ENCODE measurements around the gene SLC35B2.

SLC35B2 gene

GRCh38 chr6:44275749-44276648, 18.7 kb upstream of the SLC35B2 start:
- peaks cover 8% of the 10 kb centered on the region for H3K4me1 Mint-ChIP-seq (ENCODE audit: low read depth)
- H3K27ac Mint-ChIP-seq: no peak overlapping the region
- peaks cover 59% of the 10 kb centered on the region for H3K27me3 Mint-ChIP-seq
- H3K36me3 Mint-ChIP-seq (ENCODE audit: low read depth): no peaks in the 10 kb centered on the region
- no peaks in the 10 kb centered on the region for H3K9me3 Mint-ChIP-seq
- no peak overlapping the region for H3K4me3 Mint-ChIP-seq

DNA sequence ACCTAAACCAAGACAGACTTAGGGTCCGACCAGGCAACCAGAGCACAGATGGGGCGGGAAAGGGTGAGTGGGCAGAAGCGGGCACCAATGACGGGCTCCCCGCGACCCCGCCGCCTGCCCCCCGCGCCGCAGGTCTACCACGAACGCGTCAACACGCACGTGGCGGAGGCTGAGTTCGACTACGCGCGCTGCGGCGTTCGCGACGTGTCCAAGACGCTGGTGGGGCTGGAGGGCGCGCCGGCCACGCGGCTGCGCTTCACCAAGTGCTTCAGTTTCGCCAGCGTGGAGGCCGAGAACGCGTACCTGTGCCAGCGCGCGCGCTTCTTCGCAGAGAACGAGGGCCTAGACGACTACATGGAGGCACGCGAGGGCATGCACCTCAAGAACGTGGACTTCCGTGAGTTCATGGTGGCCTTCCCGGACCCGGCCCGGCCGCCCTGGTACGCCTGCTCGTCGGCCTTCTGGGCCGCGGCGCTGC, 18.0 kb upstream of the SLC35B2 start:
- H3K4me1 Mint-ChIP-seq (ENCODE audit: low read depth): peaks cover 8% of the 10 kb centered on the region
- peaks cover 59% of the 10 kb centered on the region for H3K27me3 Mint-ChIP-seq
- H3K27ac Mint-ChIP-seq: no peak overlapping the region
- H3K9me3 Mint-ChIP-seq: no peaks in the 10 kb centered on the region
- H3K36me3 Mint-ChIP-seq (ENCODE audit: low read depth): no peaks in the 10 kb centered on the region
- H3K4me3 Mint-ChIP-seq: no peak overlapping the region

- Mint-ChIP-seq H3K36me3 (ENCODE audit: low read depth) (no peaks in the 10 kb centered on the region), H3K4me1 (ENCODE audit: low read depth) (peaks cover 19% of the 10 kb centered on the region), H3K27ac (no peak overlapping the region), H3K9me3 (no peaks in the 10 kb centered on the region), H3K4me3 (no peak overlapping the region), H3K27me3 (peaks cover 67% of the 10 kb centered on the region)
These were observed 16.3 kb upstream of the SLC35B2 start for GRCh38 chr6:44273617-44274016.

- Mint-ChIP-seq H3K27me3 (peaks cover 68% of the 10 kb centered on the region), H3K9me3 (no peaks in the 10 kb centered on the region), H3K4me1 (ENCODE audit: low read depth) (peaks cover 19% of the 10 kb centered on the region), H3K4me3 (no peak overlapping the region), H3K36me3 (ENCODE audit: low read depth) (no peaks in the 10 kb centered on the region), H3K27ac (no peak overlapping the region)
These were observed 15.8 kb upstream of the SLC35B2 start for GRCh38 chr6:44272999-44273566.

- Mint-ChIP-seq H3K4me1 (ENCODE audit: low read depth) (peaks cover 19% of the 10 kb centered on the region), H3K36me3 (ENCODE audit: low read depth) (no peaks in the 10 kb centered on the region), H3K27me3 (peaks cover 68% of the 10 kb centered on the region), H3K27ac (no peak overlapping the region), H3K9me3 (no peaks in the 10 kb centered on the region), H3K4me3 (no peak overlapping the region)
These were observed 15.2 kb upstream of the SLC35B2 start for GRCh38 chr6:44272529-44272928.

DNA sequence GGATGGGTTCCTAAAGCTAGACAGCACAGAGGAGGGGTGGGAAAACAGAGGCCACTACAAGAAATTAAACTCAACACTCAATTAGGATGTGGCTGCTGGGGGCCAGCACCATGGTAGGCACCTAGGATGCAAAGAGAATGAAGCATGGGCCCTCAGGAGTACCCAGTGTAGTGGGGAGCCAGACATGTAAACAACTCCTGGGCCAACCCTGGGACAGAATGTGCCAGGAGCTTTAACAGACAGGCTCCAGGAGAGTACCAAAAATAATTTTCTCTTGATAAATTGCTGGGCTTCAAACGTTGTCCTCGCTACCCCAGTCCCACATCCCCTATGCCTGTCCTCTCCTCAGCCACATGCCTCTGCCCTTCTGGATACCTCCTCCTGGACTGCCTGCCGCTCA, 14.6 kb upstream of the SLC35B2 start:
- peaks cover 23% of the 10 kb centered on the region for H3K4me1 Mint-ChIP-seq (ENCODE audit: low read depth)
- no peaks in the 10 kb centered on the region for H3K9me3 Mint-ChIP-seq
- peaks cover 62% of the 10 kb centered on the region for H3K27me3 Mint-ChIP-seq
- H3K27ac Mint-ChIP-seq: no peak overlapping the region
- H3K36me3 Mint-ChIP-seq (ENCODE audit: low read depth): no peaks in the 10 kb centered on the region
- H3K4me3 Mint-ChIP-seq: peak overlapping the region; percentile 6

GRCh38 chr6:44271406-44271723, 14.0 kb upstream of the SLC35B2 start:
- Mint-ChIP-seq H3K9me3 (no peaks in the 10 kb centered on the region), H3K36me3 (ENCODE audit: low read depth) (no peaks in the 10 kb centered on the region), H3K27ac (peak overlapping the region; percentile 8), H3K27me3 (peaks cover 58% of the 10 kb centered on the region), H3K4me1 (ENCODE audit: low read depth) (peaks cover 28% of the 10 kb centered on the region), H3K4me3 (peak overlapping the region; percentile 48)

DNA sequence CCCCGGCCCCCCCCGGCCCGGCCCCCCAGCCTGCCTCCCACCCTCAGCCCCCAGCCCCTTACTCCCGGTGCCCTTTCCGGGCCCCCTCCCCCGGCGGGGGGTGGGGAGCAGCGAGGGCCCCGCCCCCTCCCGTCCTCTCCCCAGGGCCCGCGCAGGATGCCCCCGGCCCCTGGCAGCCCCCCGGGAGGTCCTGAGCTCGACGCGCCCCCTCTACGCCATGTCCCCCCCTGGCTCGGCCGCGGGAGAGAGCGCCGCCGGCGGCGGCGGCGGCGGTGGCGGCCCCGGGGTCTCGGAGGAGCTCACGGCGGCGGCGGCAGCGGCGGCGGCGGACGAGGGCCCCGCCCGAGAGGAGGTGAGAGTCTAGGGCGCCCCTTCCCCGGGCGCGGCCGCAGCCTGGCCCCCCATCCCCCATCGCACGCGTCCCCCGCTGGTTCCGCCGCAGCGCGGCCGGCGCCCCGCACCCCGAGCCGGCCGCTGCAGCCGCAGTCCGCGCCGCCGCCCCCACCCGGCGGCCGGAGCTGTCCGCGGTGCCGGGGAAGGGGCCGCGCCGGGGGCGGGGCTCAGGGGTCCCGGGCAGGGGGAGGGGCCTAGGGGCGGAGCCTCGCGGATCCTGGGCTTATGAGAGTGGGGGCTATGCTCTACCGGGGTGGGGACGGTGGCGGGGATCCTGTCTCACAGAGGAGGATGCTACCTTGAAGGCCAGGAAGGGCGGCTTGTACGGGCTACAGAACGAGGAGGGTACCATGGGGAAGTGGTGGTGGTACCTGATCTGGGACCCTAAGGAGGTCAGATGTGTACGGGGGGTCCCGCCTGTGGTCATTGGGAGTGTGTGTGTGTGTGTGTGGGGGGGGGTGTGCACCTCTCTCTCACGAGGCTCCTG, 13.4 kb upstream of the SLC35B2 start:
- H3K4me1 Mint-ChIP-seq (ENCODE audit: low read depth): peaks cover 34% of the 10 kb centered on the region
- no peaks in the 10 kb centered on the region for H3K9me3 Mint-ChIP-seq
- H3K27ac Mint-ChIP-seq: peak overlapping the region; percentile 8
- peaks cover 58% of the 10 kb centered on the region for H3K27me3 Mint-ChIP-seq
- no peaks in the 10 kb centered on the region for H3K36me3 Mint-ChIP-seq (ENCODE audit: low read depth)
- H3K4me3 Mint-ChIP-seq: peak overlapping the region; percentile 48

DNA sequence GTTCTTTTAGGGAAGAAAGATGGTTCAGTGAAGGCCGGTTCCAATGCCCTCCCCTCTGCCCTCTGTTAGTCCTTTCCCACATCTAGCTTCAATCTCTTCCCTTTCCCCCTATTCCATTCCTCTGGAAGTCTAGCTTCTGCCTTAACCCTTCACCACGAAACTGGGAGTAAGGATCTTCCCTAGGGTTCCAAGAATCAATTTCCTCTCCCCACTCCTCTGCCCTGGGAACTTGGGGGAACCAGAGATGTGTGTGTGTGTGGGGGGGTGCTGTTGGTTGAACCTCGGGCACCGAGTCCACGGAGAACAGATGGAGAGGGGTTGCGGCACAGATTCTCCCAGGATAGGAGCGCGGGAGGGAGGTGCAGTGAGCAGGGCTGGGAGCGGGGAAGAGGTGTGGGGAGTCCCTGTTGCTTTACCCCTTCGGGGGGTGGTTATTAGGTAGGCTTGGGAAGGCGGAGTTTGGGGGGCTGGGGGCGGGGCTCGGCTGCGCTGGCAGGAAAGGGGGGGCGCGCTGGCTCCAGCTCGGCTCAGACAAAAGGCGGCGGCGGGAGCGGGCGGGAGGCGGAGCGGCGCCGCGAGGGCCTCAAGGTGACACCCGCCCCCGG, 12.7 kb upstream of the SLC35B2 start, which contains the start of gene TMEM151B:
Gene TMEM151B (plus strand): TSS at position 530 of the 605 bp plus-strand sequence. CDS start 293 bp downstream, outside the sequence.
- Mint-ChIP-seq H3K4me3 (peak within 1 kb of the TSS; percentile 48), H3K36me3 (ENCODE audit: low read depth) (no peaks in the 10 kb centered on the region), H3K9me3 (no peaks in the 10 kb centered on the region), H3K27ac (peak within 1 kb of the TSS; percentile 36), H3K4me1 (ENCODE audit: low read depth) (peaks cover 38% of the 10 kb centered on the region), H3K27me3 (peaks cover 58% of the 10 kb centered on the region)

- Mint-ChIP-seq H3K27ac (peak overlapping the region; percentile 36), H3K4me3 (peak overlapping the region; percentile 45), H3K9me3 (no peaks in the 10 kb centered on the region), H3K36me3 (ENCODE audit: low read depth) (no peaks in the 10 kb centered on the region), H3K27me3 (peaks cover 53% of the 10 kb centered on the region), H3K4me1 (ENCODE audit: low read depth) (peaks cover 34% of the 10 kb centered on the region)
These were observed 12.0 kb upstream of the SLC35B2 start for GRCh38 chr6:44269178-44269920.

DNA sequence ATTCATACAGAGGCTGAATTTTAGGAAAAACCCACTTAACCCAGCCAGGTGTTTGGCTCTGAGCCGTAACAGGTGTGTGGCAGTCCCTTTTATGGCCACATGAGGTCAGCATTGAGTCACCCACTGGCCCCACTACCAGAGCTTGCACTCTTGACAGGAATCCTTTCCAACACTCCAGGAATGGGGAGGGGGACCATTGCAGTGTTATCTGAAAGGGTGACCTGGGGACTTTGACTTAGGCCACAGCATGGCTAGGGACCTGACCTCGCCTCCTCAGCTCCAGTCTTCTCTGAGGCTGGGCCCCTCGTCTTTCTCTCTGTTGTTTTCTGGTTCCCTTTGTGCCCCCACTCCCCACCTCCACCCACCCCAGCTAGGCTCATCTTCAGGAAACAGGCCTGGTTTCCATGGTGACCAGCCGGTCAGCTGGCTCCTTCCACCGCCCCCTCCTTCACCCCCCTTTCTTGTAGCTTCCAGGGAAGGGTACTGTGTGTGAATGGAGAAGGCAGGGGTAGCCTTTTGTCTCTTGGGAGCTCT, 10.8 kb upstream of the SLC35B2 start:
- Mint-ChIP-seq H3K27me3 (peaks cover 43% of the 10 kb centered on the region), H3K9me3 (no peaks in the 10 kb centered on the region), H3K36me3 (ENCODE audit: low read depth) (no peaks in the 10 kb centered on the region), H3K4me1 (ENCODE audit: low read depth) (peaks cover 43% of the 10 kb centered on the region), H3K4me3 (no peak overlapping the region), H3K27ac (no peak overlapping the region)

DNA sequence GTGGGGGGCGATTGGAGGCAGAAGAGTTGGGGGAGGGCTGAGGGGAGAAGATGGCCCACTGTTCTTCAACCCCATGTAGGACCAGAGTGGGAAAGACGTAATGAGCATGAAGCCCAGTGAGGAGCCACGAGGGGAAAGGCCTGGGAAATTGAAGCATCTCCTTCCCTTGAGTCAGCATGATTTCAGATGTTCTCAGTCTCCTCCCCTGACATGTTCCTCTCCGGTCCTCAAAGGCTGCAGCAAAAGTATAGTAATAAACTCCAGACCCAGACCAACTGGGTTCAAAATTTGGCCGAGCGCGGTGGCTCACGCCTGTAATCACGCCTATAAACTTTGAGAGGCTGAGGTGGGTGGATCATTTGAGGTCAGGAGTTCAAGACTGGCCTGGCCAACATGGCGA, 9.9 kb upstream of the SLC35B2 start:
- no peaks in the 10 kb centered on the region for H3K9me3 Mint-ChIP-seq
- H3K4me3 Mint-ChIP-seq: no peak overlapping the region
- H3K27ac Mint-ChIP-seq: no peak overlapping the region
- peaks cover 2% of the 10 kb centered on the region for H3K36me3 Mint-ChIP-seq (ENCODE audit: low read depth)
- peaks cover 35% of the 10 kb centered on the region for H3K27me3 Mint-ChIP-seq
- H3K4me1 Mint-ChIP-seq (ENCODE audit: low read depth): peaks cover 52% of the 10 kb centered on the region

DNA sequence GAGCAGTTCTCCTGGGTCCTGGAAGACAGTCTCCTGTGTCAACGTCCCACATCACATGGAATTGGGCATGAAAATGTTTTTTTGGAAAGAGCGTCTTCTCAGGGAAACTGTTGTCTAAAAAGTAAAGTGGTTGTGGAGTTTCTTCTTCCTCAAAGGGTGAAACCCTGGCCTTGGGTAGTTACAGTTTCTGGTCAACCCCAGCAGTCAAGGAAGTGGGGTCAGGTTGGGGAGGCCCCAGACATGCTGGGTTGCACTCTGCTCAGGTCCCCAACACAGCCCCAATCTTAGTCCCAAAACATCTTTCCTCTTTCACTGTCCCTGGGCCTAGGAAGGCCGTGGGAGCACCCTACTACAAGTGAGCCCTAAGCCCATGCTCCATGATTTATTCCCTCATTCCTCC, 9.0 kb upstream of the SLC35B2 start:
- H3K9me3 Mint-ChIP-seq: no peaks in the 10 kb centered on the region
- peaks cover 58% of the 10 kb centered on the region for H3K4me1 Mint-ChIP-seq (ENCODE audit: low read depth)
- H3K4me3 Mint-ChIP-seq: peak overlapping the region; percentile 93
- peaks cover 6% of the 10 kb centered on the region for H3K36me3 Mint-ChIP-seq (ENCODE audit: low read depth)
- peak overlapping the region; percentile 67 for H3K27ac Mint-ChIP-seq
- H3K27me3 Mint-ChIP-seq: peaks cover 26% of the 10 kb centered on the region
